GM12875 (cell line): ENCODE data around the gene MINDY4.

Source experiments
- H3K4me3 ChIP-seq: one replicate; pipeline ENCODE4 v1.5.1; 2011; ENCODE audit warnings: low read depth, low read length, control low read depth
- CTCF ChIP-seq: IDR thresholded peaks from 2 replicates; pipeline ENCODE4 v1.5.1; 2011; ENCODE audit warnings: low read depth, mild to moderate bottlenecking, control low read depth, inconsistent platforms, low read length, moderate library complexity, borderline replicate concordance; ENCODE audit not compliant: insufficient read depth

MINDY4 gene

GRCh38 chr7:30846378-30846777 lies 75.2 kb downstream of the MINDY4 start:
- TF ChIP-seq CTCF = no peak

DNA sequence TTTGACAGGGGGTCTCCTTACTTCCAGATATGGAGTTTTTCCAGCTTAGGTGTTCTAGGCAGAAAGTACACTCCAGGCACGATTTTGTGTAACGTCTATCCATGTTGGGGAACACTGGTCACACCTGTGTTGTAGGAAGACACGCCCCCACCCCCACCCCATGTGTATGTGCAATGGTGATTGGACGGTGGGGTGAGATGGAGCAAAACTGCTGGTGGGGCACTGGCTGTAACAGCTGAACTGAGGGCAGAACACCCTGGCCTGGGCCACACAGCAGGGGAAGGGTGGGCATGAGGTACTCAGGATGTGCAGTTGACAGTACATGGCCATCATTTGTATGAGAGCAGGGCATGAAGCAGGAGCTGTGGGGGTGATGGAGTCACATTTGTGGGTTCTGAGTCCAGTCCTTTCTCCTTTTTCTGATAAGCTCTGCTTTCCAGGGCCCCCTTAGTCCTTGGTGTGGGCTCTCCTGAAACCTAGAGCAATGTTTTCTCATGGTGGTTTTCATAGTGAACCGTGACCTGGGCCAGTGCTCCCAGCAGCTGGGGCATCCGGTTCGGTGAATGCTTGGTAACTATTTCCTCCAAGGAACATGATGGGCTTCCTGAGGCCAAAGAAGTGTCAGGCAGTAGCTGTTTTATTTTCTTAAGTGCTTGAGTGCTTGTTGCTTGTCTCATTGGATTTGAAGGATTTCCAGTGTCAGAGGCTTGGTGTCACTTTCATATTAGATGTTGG lies 77.1 kb downstream of the MINDY4 start:
- no peak for TF ChIP-seq CTCF
- H3K4me3 ChIP-seq = no peak overlapping the region

More at GRCh38 chr7:30846378-30846777, 75.2 kb downstream of the MINDY4 start:
- H3K4me3 ChIP-seq = no peak overlapping the region

GRCh38 chr7:30849565-30849964 lies 78.3 kb downstream of the MINDY4 start:
- H3K4me3 ChIP-seq = no peak overlapping the region
- TF ChIP-seq CTCF = no peak

- TF ChIP-seq CTCF = no peak
Observed at GRCh38 chr7:30850426-30850825, 79.2 kb downstream of the MINDY4 start.

GRCh38 chr7:30851651-30852307 lies 80.6 kb downstream of the MINDY4 start:
- TF ChIP-seq CTCF = no peak
- no peak overlapping the region for H3K4me3 ChIP-seq

More at GRCh38 chr7:30850426-30850825, 79.2 kb downstream of the MINDY4 start:
- no peak overlapping the region for H3K4me3 ChIP-seq

GRCh38 chr7:30852308-30852684 lies 81.1 kb downstream of the MINDY4 start:
- no peak overlapping the region for H3K4me3 ChIP-seq
- no peak for TF ChIP-seq CTCF
